ENCODE measurements around the gene ADGRV1. TPM values are rescaled to one million over a fixed set of nuclear protein-coding genes. Genes with fewer than 3 reads are reported as not detected.
"Not testable (repeated sequence)": the region's sequence is repeated elsewhere in the genome, so short reads cannot be mapped to it uniquely, and the experiment has no call there.

The ADGRV1 gene
- total RNA-seq, 2 donors from 2014 or later: 1.4 TPM; not detected in 1

DNA sequence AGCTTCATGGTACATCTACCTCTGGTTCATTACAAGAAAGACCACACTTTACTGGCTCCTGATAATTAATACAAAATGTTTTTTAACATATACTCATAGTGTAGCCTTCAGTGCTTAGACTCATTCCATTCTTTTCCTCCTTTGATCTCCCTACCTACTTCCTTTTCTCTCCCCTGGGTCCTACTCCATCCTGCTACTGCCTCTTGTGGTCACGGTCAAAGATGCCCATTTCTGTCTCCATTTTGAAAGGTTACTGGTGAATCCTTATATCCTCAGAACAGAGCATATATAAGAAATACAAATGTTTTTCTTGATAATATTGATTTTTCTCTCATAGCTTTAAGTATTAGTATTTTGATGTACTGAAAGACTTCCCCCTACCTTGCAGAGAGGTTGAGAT, 448.7 kb downstream of the ADGRV1 start:
- Histone ChIP-seq H3K27ac (no peak overlapping the region), H3K36me3 (no peaks in the 10 kb centered on the region), H3K4me1 (ENCODE audit: control insufficient read depth in 1 of 2, low read depth in 2 of 2) (no peaks in the 10 kb centered on the region), H3K4me3 (no peak overlapping the region), H3K27me3 (replicated peaks; ENCODE audit: insufficient read depth) (no peaks in the 10 kb centered on the region), H3K9me3 (no peaks in the 10 kb centered on the region)
- no peak for ATAC-seq (ENCODE audit: insufficient number of reproducible peaks, low FRiP score, low read depth)
- no peak for TF ChIP-seq CTCF (IDR thresholded peaks at IDR 0.05)
- DNase-seq (ENCODE audit: low spot score): no peak

- no peak for ATAC-seq (ENCODE audit: insufficient number of reproducible peaks, low FRiP score, low read depth)
- H3K36me3 ChIP-seq: no peaks in the 10 kb centered on the region
Measured at GRCh38 chr5:91007780-91008402, 449.3 kb downstream of the ADGRV1 start.

GRCh38 chr5:91010090-91010489, 451.5 kb downstream of the ADGRV1 start:
- no peak for ATAC-seq (ENCODE audit: insufficient number of reproducible peaks, low FRiP score, low read depth)
- Histone ChIP-seq H3K27me3 (replicated peaks; ENCODE audit: insufficient read depth) (no peaks in the 10 kb centered on the region), H3K9me3 (peaks cover 3% of the 10 kb centered on the region), H3K4me3 (no peak overlapping the region), H3K4me1 (ENCODE audit: control insufficient read depth in 1 of 2, low read depth in 2 of 2) (no peaks in the 10 kb centered on the region), H3K27ac (no peak overlapping the region), H3K36me3 (no peaks in the 10 kb centered on the region)
- DNase-seq (ENCODE audit: low spot score): no peak
- no peak for TF ChIP-seq CTCF (IDR thresholded peaks at IDR 0.05)

More at GRCh38 chr5:91007780-91008402, 449.3 kb downstream of the ADGRV1 start:
- no peak overlapping the region for H3K4me3 ChIP-seq
- no peak overlapping the region for H3K27ac ChIP-seq
- H3K9me3 ChIP-seq: no peaks in the 10 kb centered on the region
- H3K27me3 ChIP-seq (replicated peaks; ENCODE audit: insufficient read depth): no peaks in the 10 kb centered on the region
- no peaks in the 10 kb centered on the region for H3K4me1 ChIP-seq (ENCODE audit: control insufficient read depth in 1 of 2, low read depth in 2 of 2)
- DNase-seq (ENCODE audit: low spot score): no peak
- TF ChIP-seq CTCF (IDR thresholded peaks at IDR 0.05): no peak

DNA sequence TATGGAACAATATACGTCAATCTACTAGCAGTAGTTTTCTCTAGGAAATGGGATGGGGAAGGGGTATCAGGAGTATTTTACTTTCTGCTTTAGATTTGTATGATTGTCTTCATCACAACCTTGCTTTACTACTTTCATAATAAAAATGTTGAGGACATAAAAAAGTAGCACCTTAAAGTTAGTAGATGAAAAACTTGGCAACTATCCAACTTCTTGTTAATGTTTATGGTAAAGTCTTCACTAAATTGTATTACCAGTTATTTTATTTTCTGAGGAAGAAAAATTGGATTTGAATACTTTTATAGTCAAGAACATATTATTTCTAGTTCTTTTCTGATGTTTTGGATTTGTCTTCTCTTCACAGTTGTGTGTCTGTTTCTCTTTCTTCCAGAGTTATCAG, 452.4 kb downstream of the ADGRV1 start:
- no peaks in the 10 kb centered on the region for H3K4me1 ChIP-seq (ENCODE audit: control insufficient read depth in 1 of 2, low read depth in 2 of 2)
- no peak for DNase-seq (ENCODE audit: low spot score)
- no peaks in the 10 kb centered on the region for H3K36me3 ChIP-seq
- H3K27ac ChIP-seq: no peak overlapping the region
- no peak for ATAC-seq (ENCODE audit: insufficient number of reproducible peaks, low FRiP score, low read depth)
- H3K4me3 ChIP-seq: no peak overlapping the region
- TF ChIP-seq CTCF (IDR thresholded peaks at IDR 0.05): no peak
- H3K27me3 ChIP-seq (replicated peaks; ENCODE audit: insufficient read depth): no peaks in the 10 kb centered on the region
- peaks cover 7% of the 10 kb centered on the region for H3K9me3 ChIP-seq

DNA sequence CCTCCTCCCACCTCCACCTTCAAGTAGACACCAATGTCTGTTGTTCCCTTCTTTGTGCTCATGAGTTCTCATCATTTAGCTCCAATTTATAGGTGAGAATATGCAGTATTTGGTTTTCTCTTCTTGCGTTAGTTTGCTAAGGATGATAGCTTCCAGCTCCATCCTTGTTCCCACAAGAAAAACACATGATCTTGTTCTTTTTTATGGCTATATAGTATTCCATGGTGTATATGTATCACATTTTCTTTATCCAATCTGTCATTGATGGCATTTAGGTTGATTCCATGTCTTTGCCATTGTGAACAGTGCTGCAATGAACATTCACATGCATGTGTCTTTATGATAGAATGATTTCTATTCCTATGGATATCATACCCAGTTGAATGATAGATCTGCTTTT, 454.3 kb downstream of the ADGRV1 start:
- not testable (repeated sequence) for H3K9me3 ChIP-seq; H3K36me3 ChIP-seq; H3K4me1 ChIP-seq (ENCODE audit: control insufficient read depth in 1 of 2, low read depth in 2 of 2); ATAC-seq (ENCODE audit: insufficient number of reproducible peaks, low FRiP score, low read depth); DNase-seq (ENCODE audit: low spot score); H3K27me3 ChIP-seq (replicated peaks; ENCODE audit: insufficient read depth); H3K4me3 ChIP-seq; H3K27ac ChIP-seq

- no peaks in the 10 kb centered on the region for H3K36me3 ChIP-seq
- H3K4me1 ChIP-seq (ENCODE audit: control insufficient read depth in 1 of 2, low read depth in 2 of 2): no peaks in the 10 kb centered on the region
- no peak overlapping the region for H3K4me3 ChIP-seq
- peaks cover 7% of the 10 kb centered on the region for H3K9me3 ChIP-seq
- no peak for TF ChIP-seq CTCF (IDR thresholded peaks at IDR 0.05)
- no peak for DNase-seq (ENCODE audit: low spot score)
- H3K27me3 ChIP-seq (replicated peaks; ENCODE audit: insufficient read depth): no peaks in the 10 kb centered on the region
- no peak overlapping the region for H3K27ac ChIP-seq
- no peak for ATAC-seq (ENCODE audit: insufficient number of reproducible peaks, low FRiP score, low read depth)
Measured at GRCh38 chr5:91016322-91016721, 457.7 kb downstream of the ADGRV1 start.
